Keratinocyte (primary cell): ENCODE results near the gene TBC1D9B. TPM values are rescaled to one million over a fixed set of nuclear protein-coding genes. Genes with fewer than 3 reads are reported as not detected.

Experiments used
- DNase-seq: peaks from one replicate; pipeline ENCODE4 v3.0.0-alpha.2; 2011; ENCODE audit warnings: low read depth, missing footprints, low spot score
- FAIRE-seq: peaks from 2 replicates; lab custom pipeline; 2011; peaks lifted over from hg19 to GRCh38; lab: Jason Lieb, UNC
- H2AFZ ChIP-seq: 2 replicates; pipeline ENCODE4 v1.6.0; 2012; ENCODE audit warnings: low read length, control low read depth, inconsistent platforms; ENCODE audit not compliant: control insufficient read depth
- H3K27ac ChIP-seq: 2 replicates; pipeline ENCODE4 v1.5.1; 2011; ENCODE audit warnings: low read length; ENCODE audit not compliant: control insufficient read depth, insufficient read depth
- H3K27me3 ChIP-seq: 3 replicates; pipeline ENCODE4 v1.6.0; 2011; ENCODE audit warnings: low read length; ENCODE audit not compliant: control insufficient read depth, insufficient read depth; ENCODE audit errors: extremely low read depth
- H3K36me3 ChIP-seq, 2 experiments: 2 replicates in 1 of 2; 3 replicates in 1 of 2; pipeline ENCODE4 v1.5.1; 2011; ENCODE audit warnings: low read length in 2 of 2, mild to moderate bottlenecking in 1 of 2; ENCODE audit not compliant: control insufficient read depth in 2 of 2, insufficient read depth in 2 of 2; ENCODE audit errors: extremely low read depth in 1 of 2
- H3K4me1 ChIP-seq: 3 replicates; pipeline ENCODE4 v1.5.1; 2011; ENCODE audit warnings: low read length; ENCODE audit not compliant: control insufficient read depth, insufficient read depth; ENCODE audit errors: extremely low read depth
- H3K4me2 ChIP-seq: 3 replicates; pipeline ENCODE4 v1.6.0; 2011; ENCODE audit warnings: low read depth, low read length; ENCODE audit not compliant: control insufficient read depth, insufficient read depth; ENCODE audit errors: extremely low read depth
- H3K4me3 ChIP-seq, 3 experiments: fragments of 200-600 bp in 1 of 3; sonication (generic) in 1 of 3; 2 replicates in 2 of 3; 3 replicates in 1 of 3; pipeline ENCODE4 v1.5.1; 2011 to 2016; ENCODE audit warnings: low read length in 3 of 3, mild to moderate bottlenecking in 3 of 3, control low read depth in 2 of 3, inconsistent platforms in 1 of 3, low read depth in 1 of 3, mixed read lengths in 1 of 3, mixed run types in 1 of 3, moderate library complexity in 1 of 3; ENCODE audit not compliant: control insufficient read depth in 2 of 3, insufficient read depth in 2 of 3; ENCODE audit errors: extremely low read depth in 1 of 3
- H3K79me2 ChIP-seq: 2 replicates; pipeline ENCODE4 v1.6.0; 2012; ENCODE audit warnings: low read length; ENCODE audit not compliant: control insufficient read depth, insufficient read depth
- H3K9ac ChIP-seq: 3 replicates; pipeline ENCODE4 v1.6.0; 2011; ENCODE audit warnings: low read length; ENCODE audit not compliant: control insufficient read depth, insufficient read depth; ENCODE audit errors: extremely low read depth
- H3K9me1 ChIP-seq: 3 replicates; pipeline ENCODE4 v1.6.0; 2011; ENCODE audit warnings: low read length; ENCODE audit not compliant: control insufficient read depth, insufficient read depth; ENCODE audit errors: extremely low read depth
- H3K9me3 ChIP-seq: 2 replicates; pipeline ENCODE4 v1.5.1; 2012; ENCODE audit warnings: low read depth, low read length; ENCODE audit not compliant: control insufficient read depth
- H4K20me1 ChIP-seq: 3 replicates; pipeline ENCODE4 v1.6.0; 2011; ENCODE audit warnings: low read length; ENCODE audit not compliant: control insufficient read depth, insufficient read depth; ENCODE audit errors: extremely low read depth
- CTCF ChIP-seq, 3 experiments: IDR thresholded peaks in 1 of 3; conservative IDR thresholded peaks in 1 of 3; optimal IDR thresholded peaks in 1 of 3; 2 replicates in 2 of 3; 3 replicates in 1 of 3; pipeline versions ENCODE3 to v1.5.1; 2011; ENCODE audit warnings: low read length in 3 of 3, mild to moderate bottlenecking in 3 of 3, moderate library complexity in 2 of 3, control low read depth in 1 of 3, inconsistent platforms in 1 of 3; ENCODE audit not compliant: insufficient read depth in 2 of 3; ENCODE audit errors: extremely low read depth in 1 of 3
- EZH2 ChIP-seq: IDR thresholded peaks from one replicate; pipeline ENCODE4 v1.6.1; 2012; ENCODE audit warnings: inconsistent platforms, mild to moderate bottlenecking, low read length, moderate library complexity
- dilution Hi-C: fragments of 300-500 bp; cut with MboI; formaldehyde crosslinking; loops from one replicate; pipeline ENCODE4 v1.7.0; 2020; ENCODE audit warnings: low sequenced_read_pairs; ENCODE audit not compliant: extremely low pct_ligation_motif_present
- polyA plus RNA-seq, 5 experiments: library from polyadenylated mRNA; depleted of rRNA in 3 of 5; stranded (reverse) in 3 of 5; stranded (forward) in 1 of 5; unstranded in 1 of 5; fragments of >200 nt; gene quantifications; 1 replicate in 1 of 5; 2 replicates in 3 of 5; 3 replicates in 1 of 5; pipeline versions ENCODE4 v1.2.1 to v1.2.3, GENCODE V29; 2011 to 2012; ENCODE audit warnings: missing spikeins in 2 of 5, low read depth in 1 of 5, low replicate concordance in 1 of 5

The TBC1D9B gene
- polyA plus RNA-seq, 1 donor (not counting 4 experiments of a cell fraction or from before 2014, with no cell fraction given): 51.4 TPM

- peaks cover 24 to 26% of the 10 kb centered on the region in 2 experiments for H3K36me3 ChIP-seq
- peaks cover 32% of the 10 kb centered on the region for H3K4me1 ChIP-seq
- peaks cover 19% of the 10 kb centered on the region for H4K20me1 ChIP-seq
- peaks cover 23% of the 10 kb centered on the region for H3K79me2 ChIP-seq
- no peaks in the 10 kb centered on the region for H3K27me3 ChIP-seq
- H3K4me3 ChIP-seq: peak within 1 kb of the TSS; percentile 66 to 84 (median 70)
- H2AFZ ChIP-seq: peak within 1 kb of the TSS; percentile 26
- no peaks in the 10 kb centered on the region for H3K9me1 ChIP-seq
- H3K27ac ChIP-seq: peak within 1 kb of the TSS; percentile 87
- FAIRE-seq (no peak), DNase-seq (no peak)
- peak within 1 kb of the TSS; percentile 93 for H3K9ac ChIP-seq
- no peaks in the 10 kb centered on the region for H3K9me3 ChIP-seq
- dilution Hi-C loops: no loop called here
- peak in 1 of 3 experiments; percentile 3 for TF ChIP-seq CTCF (optimal IDR thresholded peaks at IDR 0.05 in 1 of 3, IDR thresholded peaks at IDR 0.05 in 1 of 3, conservative IDR thresholded peaks at IDR 0.05 in 1 of 3; ENCODE audit: extremely low read depth in 1 of 3, insufficient read depth in 2 of 3, low read length in 3 of 3)
- no peak for TF ChIP-seq EZH2
- H3K4me2 ChIP-seq: peak within 1 kb of the TSS; percentile 88
Measured at GRCh38 chr5:179820483-179821297, 87.0 kb downstream of the TBC1D9B start, which contains the start of gene SQSTM1. Gene SQSTM1, plus strand, starts transcription at chr5:179820905. Its CDS starts 32 bp downstream, at chr5:179820937.

DNA sequence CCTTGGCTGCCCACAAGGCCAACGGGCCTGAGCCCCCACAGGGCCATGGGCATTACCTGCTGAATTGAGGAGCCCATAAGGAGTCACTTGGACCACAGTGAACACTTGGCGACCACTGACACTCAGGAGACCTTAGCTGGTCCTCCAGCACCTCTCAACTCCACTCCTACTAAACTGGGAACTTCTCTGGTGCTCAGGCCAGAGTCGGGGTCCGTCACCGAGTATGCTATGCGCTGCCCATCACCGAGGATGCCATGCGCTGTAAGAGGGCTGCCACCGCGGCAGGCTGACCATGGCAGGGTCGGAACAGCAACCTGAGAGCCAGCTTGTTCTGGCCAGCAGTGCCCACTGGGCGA, 87.6 kb downstream of the TBC1D9B start:
- H3K4me3 ChIP-seq: peak overlapping the region in 1 of 3 experiments; percentile 70
- no peak for TF ChIP-seq CTCF (optimal IDR thresholded peaks at IDR 0.05 in 1 of 3, IDR thresholded peaks at IDR 0.05 in 1 of 3, conservative IDR thresholded peaks at IDR 0.05 in 1 of 3; ENCODE audit: extremely low read depth in 1 of 3, insufficient read depth in 2 of 3, low read length in 3 of 3)
- TF ChIP-seq EZH2: no peak
- no peak overlapping the region for H2AFZ ChIP-seq
- DNase-seq (no peak), FAIRE-seq (no peak)
- no peaks in the 10 kb centered on the region for H3K9me3 ChIP-seq
- peaks cover 23% of the 10 kb centered on the region for H3K79me2 ChIP-seq
- H3K27ac ChIP-seq: peak overlapping the region; percentile 87
- peaks cover 19% of the 10 kb centered on the region for H4K20me1 ChIP-seq
- dilution Hi-C loops: no loop called here
- H3K9ac ChIP-seq: peak overlapping the region; percentile 93
- no peaks in the 10 kb centered on the region for H3K27me3 ChIP-seq
- H3K36me3 ChIP-seq: peaks cover 22% of the 10 kb centered on the region in 2 experiments
- H3K4me1 ChIP-seq: peaks cover 32% of the 10 kb centered on the region
- H3K4me2 ChIP-seq: peak overlapping the region; percentile 88
- H3K9me1 ChIP-seq: no peaks in the 10 kb centered on the region
